Activated CD4-positive, alpha-beta T cell treated with anti-CD3 and anti-CD28 coated beads, Interleukin-2, Interleukin-6, amounts not matched to agents 100 ng/mL and 50 ng/mL, durations not matched to agents 16 hours and 8 hours (primary cell): ENCODE data around the gene ISX.

Source experiments
- DNase-seq: peaks from one replicate; pipeline ENCODE4 v3.0.0-alpha.2; 2020

The ISX gene

GRCh38 chr22:35053060-35053835 is 12.7 kb upstream of the ISX start:
- DNase-seq = no peak

GRCh38 chr22:35054064-35054463 is 11.9 kb upstream of the ISX start:
- DNase-seq = peak; percentile 29

GRCh38 chr22:35056486-35056885 is 9.5 kb upstream of the ISX start:
- DNase-seq = no peak

- DNase-seq = no peak
Measured at GRCh38 chr22:35057155-35057554, 8.8 kb upstream of the ISX start.

GRCh38 chr22:35059632-35060031 is 6.3 kb upstream of the ISX start:
- no peak for DNase-seq

DNA sequence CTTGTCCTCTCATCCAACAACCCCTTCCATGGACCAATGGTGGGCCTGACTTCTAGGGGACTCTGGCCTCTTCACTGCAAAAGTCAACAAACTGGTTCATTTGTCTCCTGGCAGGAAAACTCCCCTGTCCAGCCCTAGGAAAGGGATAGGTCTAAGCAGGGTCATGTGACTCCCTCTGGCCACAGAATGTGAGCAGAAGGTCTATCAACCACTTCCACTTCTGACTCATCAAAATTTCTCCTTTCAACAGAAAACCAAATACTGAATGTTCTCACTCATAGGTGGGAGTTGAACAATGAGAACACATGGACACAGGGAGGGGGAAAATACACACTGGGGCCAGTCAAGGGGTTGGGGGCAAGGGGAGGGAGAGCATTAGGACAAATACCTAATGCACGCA is 1.3 kb upstream of the ISX start:
- DNase-seq = peak; percentile 52

GRCh38 chr22:35065183-35065582 is 775 bp upstream of the ISX start:
- DNase-seq = no peak

DNA sequence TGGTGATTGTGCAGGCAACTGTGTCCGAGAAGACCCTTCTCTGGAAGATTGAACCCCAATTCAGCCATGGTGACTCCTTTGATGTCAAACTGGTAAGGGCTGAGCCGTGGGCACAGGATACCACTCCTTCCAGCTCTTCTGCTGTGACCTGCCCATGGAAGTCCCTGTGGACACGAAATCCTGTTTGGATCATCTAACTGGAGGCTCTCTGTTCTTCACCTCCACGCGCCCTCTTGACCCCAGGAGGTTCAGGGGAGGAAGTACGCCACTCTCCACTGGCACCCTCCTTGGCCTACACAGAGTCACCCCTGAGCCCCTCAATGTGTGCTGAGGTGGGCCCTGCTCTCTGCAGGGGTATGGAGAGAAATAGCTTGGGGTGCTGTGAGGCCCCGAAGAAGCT is 810 bp downstream of the ISX start:
- DNase-seq = no peak

DNA sequence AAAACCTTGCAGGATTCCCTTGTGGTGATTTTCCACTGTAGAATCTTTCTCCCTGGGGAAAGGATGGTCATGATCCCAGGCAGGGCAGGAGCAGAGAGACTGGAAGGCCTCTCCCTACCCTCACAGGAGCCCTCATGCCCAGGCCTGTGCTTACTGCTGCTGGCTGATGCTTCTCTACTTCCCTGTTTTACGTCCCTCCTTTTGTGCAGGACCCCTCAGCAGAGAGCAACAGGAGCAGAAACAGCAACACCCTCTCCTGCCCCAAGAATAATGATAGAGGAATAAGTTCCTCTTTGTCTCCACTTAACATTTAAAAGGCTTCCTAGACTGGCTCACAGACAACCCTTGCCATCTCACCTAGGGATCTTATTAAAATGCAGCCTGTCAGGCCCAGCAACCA is 3.6 kb downstream of the ISX start:
- no peak for DNase-seq

GRCh38 chr22:35070451-35071093 is 4.6 kb downstream of the ISX start:
- no peak for DNase-seq

GRCh38 chr22:35071784-35072183 is 5.8 kb downstream of the ISX start:
- DNase-seq = no peak

DNA sequence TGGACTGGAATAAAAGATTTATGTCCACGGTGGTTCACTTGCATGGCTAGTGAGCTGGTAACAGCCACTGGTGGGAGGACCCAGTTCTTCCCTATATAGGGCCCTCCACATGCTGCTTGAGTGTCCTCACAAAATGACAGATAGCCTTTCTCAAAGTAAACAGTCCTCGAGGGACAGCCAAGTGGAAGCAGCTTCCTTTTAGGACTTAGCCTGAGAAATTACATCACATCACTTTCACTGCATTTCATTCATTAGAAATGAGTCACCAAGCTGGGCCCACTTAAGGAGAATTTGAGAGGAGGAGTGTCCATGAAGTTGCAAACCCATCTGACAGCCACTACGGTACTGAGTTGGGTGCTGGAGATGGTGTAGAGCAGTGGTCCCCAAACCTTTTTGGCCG is 7.0 kb downstream of the ISX start:
- no peak for DNase-seq

- DNase-seq = no peak
Measured at GRCh38 chr22:35074583-35074982, 8.6 kb downstream of the ISX start.

GRCh38 chr22:35076630-35077029 is 10.7 kb downstream of the ISX start:
- DNase-seq = no peak

- DNase-seq = no peak
Measured at GRCh38 chr22:35085621-35086020, 19.7 kb downstream of the ISX start.

DNA sequence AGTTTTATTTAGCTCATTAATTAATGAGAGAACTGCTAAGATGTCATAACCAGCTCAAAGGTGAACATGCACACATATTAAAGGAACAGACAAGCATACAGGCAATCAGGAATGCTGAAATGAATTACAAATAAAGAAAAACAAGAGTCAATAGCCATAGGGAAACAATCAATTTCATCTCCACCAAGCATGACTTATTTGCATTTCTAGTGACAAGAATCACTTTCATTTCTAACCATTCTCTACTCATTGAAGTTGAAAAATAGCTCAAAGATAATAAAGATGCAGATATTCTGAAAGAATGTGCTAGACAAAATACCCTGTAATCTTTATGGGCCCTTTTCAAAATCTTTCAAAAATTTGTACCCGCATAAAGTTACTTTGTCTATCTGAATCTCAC is 23.2 kb downstream of the ISX start:
- DNase-seq = no peak

- no peak for DNase-seq
Measured at GRCh38 chr22:35092406-35092805, 26.4 kb downstream of the ISX start.

GRCh38 chr22:35098921-35099320 is 33.0 kb downstream of the ISX start:
- no peak for DNase-seq

- DNase-seq = no peak
Measured at GRCh38 chr22:35099883-35100282, 33.9 kb downstream of the ISX start.

DNA sequence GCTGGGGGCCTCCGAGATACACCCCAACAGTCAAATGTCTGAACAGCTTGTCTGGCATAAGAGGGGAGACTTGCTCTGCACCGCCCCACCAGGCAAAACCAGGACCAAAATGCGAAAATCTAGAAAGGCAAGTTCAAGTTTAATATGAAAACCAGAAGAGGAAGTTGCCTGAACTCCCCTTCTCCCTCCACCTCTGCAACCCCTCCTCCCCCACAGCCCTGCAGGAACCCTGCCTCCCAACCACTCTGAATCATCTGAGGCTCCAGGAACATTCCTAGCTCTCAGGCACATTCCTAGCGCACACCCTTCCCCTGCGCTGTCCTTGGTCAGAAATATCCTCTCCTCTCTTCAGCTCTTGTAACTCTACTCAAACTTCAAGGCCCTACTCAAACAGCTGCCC is 36.7 kb downstream of the ISX start:
- no peak for DNase-seq

DNA sequence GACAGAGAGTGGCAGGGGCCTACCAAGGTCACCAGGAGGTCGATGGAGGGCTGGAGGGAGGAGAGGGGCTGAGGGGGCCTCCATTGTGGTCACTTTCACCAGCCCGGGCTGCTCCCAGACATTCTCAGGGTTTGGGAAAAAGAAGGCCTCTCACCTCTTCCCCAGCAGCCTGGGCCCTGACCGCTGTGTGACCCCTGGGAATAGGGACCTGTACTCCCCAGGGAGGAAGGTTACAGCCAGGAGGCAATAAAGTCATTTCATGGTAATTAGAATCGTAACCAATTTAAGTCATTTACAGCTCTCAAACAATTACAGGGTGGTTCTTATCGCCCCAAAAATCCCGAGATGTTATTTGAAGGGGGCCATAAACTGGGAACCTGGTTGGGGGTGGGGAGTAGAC is 37.8 kb downstream of the ISX start:
- no peak for DNase-seq

GRCh38 chr22:35104491-35104890 is 38.5 kb downstream of the ISX start:
- no peak for DNase-seq

DNA sequence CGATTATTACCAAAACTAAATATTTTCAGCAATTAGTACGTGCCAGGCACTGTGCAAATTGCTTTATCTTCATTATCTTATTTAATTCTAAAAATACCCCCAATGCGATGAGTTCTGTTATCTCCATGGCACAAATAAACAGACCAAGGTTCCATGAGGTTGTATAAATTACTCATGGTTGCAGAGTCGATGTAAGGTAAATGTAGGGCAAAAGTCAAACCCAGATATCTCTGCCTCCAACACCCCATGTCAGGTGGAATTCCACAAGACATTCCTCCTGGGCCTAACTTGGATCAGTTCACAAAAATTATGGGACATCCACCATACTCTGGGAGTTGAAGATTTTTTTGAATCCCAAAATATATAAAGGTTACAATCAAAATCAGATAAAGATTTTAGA is 43.7 kb downstream of the ISX start:
- DNase-seq = no peak

GRCh38 chr22:35111244-35111643 is 45.3 kb downstream of the ISX start:
- DNase-seq = no peak

- no peak for DNase-seq
Measured at GRCh38 chr22:35113341-35113740, 47.4 kb downstream of the ISX start.
